ENCODE data around the gene PRKAG3.

DNA sequence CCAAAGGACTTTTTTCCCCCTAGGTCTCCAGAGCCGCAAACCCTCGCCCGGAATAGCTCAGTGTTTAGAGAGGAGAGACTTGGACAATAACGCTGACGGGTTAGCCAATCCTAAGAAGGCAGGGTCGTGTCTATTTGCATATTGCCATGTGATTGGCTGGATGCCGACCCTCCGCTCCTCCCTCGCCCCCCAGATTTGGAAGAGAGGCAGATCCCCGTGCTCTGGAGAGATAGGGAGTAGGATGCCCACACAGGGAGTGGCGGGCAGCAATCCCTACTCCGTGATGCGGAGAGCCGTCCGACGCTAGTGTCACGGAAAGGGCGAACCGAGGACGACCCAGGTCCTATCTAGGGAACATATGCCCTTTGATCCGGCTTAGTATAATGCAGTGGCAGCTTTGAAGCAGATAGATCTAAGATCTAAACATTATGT, 29.4 kb upstream of the PRKAG3 start:
- no peak for TF ChIP-seq CREB1 (CRISPR knock-in tag; IDR thresholded peaks at IDR 0.05; ENCODE audit: low read depth)
- TF ChIP-seq, protein P1, sequence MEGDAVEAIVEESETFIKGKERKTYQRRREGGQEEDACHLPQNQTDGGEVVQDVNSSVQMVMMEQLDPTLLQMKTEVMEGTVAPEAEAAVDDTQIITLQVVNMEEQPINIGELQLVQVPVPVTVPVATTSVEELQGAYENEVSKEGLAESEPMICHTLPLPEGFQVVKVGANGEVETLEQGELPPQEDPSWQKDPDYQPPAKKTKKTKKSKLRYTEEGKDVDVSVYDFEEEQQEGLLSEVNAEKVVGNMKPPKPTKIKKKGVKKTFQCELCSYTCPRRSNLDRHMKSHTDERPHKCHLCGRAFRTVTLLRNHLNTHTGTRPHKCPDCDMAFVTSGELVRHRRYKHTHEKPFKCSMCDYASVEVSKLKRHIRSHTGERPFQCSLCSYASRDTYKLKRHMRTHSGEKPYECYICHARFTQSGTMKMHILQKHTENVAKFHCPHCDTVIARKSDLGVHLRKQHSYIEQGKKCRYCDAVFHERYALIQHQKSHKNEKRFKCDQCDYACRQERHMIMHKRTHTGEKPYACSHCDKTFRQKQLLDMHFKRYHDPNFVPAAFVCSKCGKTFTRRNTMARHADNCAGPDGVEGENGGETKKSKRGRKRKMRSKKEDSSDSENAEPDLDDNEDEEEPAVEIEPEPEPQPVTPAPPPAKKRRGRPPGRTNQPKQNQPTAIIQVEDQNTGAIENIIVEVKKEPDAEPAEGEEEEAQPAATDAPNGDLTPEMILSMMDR (conservative IDR thresholded peaks at IDR 0.05; ENCODE audit: low read depth in 2 of 2), result no peak
- TF ChIP-seq, protein P2, sequence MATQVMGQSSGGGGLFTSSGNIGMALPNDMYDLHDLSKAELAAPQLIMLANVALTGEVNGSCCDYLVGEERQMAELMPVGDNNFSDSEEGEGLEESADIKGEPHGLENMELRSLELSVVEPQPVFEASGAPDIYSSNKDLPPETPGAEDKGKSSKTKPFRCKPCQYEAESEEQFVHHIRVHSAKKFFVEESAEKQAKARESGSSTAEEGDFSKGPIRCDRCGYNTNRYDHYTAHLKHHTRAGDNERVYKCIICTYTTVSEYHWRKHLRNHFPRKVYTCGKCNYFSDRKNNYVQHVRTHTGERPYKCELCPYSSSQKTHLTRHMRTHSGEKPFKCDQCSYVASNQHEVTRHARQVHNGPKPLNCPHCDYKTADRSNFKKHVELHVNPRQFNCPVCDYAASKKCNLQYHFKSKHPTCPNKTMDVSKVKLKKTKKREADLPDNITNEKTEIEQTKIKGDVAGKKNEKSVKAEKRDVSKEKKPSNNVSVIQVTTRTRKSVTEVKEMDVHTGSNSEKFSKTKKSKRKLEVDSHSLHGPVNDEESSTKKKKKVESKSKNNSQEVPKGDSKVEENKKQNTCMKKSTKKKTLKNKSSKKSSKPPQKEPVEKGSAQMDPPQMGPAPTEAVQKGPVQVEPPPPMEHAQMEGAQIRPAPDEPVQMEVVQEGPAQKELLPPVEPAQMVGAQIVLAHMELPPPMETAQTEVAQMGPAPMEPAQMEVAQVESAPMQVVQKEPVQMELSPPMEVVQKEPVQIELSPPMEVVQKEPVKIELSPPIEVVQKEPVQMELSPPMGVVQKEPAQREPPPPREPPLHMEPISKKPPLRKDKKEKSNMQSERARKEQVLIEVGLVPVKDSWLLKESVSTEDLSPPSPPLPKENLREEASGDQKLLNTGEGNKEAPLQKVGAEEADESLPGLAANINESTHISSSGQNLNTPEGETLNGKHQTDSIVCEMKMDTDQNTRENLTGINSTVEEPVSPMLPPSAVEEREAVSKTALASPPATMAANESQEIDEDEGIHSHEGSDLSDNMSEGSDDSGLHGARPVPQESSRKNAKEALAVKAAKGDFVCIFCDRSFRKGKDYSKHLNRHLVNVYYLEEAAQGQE (IDR thresholded peaks at IDR 0.05; ENCODE audit: unreplicated experiment), result no peak
- TF ChIP-seq ZNF331 (CRISPR knock-in tag; IDR thresholded peaks at IDR 0.05; ENCODE audit: low read depth), result no peak
- TF ChIP-seq EZH2 (IDR thresholded peaks at IDR 0.05; ENCODE audit: low read depth, unreplicated experiment), result no peak
- no peak for TF ChIP-seq EZH2phosphoT487 (IDR thresholded peaks at IDR 0.05; ENCODE audit: unreplicated experiment)
- TF ChIP-seq NANOG (IDR thresholded peaks at IDR 0.05; ENCODE audit: borderline replicate concordance), result no peak
- no peak for TF ChIP-seq POLR2AphosphoS5 (IDR thresholded peaks at IDR 0.05; ENCODE audit: low read depth)
- TF ChIP-seq, protein P3, sequence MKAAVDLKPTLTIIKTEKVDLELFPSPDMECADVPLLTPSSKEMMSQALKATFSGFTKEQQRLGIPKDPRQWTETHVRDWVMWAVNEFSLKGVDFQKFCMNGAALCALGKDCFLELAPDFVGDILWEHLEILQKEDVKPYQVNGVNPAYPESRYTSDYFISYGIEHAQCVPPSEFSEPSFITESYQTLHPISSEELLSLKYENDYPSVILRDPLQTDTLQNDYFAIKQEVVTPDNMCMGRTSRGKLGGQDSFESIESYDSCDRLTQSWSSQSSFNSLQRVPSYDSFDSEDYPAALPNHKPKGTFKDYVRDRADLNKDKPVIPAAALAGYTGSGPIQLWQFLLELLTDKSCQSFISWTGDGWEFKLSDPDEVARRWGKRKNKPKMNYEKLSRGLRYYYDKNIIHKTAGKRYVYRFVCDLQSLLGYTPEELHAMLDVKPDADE (IDR thresholded peaks at IDR 0.05), result no peak
